ENCODE results near the gene KCTD20.

Gene KCTD20

DNA sequence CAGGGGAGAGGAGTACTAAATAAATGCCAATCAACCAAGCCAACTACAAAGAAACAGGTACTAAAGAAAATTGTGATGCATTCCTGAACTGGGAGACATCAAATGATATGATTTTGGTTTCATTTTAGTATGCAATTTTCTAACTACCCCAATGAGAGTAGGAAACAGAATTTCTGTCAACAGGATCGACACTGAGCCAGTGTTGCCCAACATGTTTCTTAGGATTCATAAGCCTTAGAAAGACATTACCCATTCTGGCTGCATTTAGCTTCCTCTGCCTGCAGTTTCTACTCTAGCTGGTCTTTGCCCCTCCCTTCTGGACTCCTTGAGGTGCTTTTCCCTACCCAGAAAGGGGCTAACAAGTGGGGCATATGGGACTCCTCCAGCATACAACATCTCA is 49.8 kb downstream of the KCTD20 start:
- Mint-ChIP-seq H3K36me3 (peaks cover 84% of the 10 kb centered on the region), H3K9me3 (no peaks in the 10 kb centered on the region), H3K4me3 (no peak overlapping the region), H3K27me3 (no peaks in the 10 kb centered on the region), H3K4me1 (peaks cover 15% of the 10 kb centered on the region), H3K27ac (no peak overlapping the region)
- CTCF ChIA-PET, result no interaction called here
- DNase-seq, result no peak

DNA sequence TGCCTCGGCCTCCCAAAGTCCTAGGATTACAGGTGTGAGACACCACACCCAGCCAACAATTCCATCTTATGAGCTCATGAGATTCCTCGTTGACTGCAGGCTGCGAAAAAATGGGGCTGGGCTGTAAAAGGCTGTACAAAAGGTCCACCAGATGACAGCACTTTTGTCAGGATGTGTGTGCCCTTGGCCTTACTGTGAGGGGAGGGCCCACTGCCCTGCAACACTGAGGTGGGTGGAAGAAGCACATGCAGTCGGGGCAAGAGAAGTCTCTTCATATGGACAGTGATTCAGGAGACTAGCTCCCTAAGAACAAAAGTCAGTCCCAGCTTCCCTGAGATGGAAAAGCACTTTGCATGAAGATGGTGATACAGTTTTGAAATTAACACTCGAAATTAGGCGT is 50.5 kb downstream of the KCTD20 start:
- DNase-seq, result no peak
- CTCF ChIA-PET, result interaction anchor here (0.6 kb wide), 1 partner anchor 27 kb away, joined by 3 read pairs; no protein-coding TSS in a partner anchor
- H3K4me3 Mint-ChIP-seq, result no peak overlapping the region
- no peaks in the 10 kb centered on the region for H3K9me3 Mint-ChIP-seq
- no peaks in the 10 kb centered on the region for H3K27me3 Mint-ChIP-seq
- H3K27ac Mint-ChIP-seq, result peak overlapping the region; percentile 19
- H3K4me1 Mint-ChIP-seq, result peaks cover 15% of the 10 kb centered on the region
- peaks cover 81% of the 10 kb centered on the region for H3K36me3 Mint-ChIP-seq

DNA sequence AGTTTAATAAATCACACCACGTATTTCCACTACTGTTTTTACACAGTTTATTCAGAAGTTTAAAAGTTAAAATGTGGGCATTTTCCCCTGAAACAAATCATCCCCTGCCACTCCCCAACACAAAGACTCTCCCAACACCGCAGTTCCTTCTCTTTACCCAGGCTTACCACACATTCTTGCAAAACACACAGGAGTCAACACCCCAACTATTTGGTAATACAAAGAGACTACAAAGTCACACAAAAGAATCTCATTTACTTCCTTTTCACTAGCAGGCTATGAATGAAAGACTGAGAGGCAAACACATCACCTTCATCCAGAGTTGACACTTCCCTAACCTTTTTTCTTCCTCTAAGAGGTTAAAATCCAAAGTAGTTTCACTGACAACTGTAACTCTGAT is 51.1 kb downstream of the KCTD20 start:
- Mint-ChIP-seq H3K27me3 (no peaks in the 10 kb centered on the region), H3K9me3 (no peaks in the 10 kb centered on the region), H3K27ac (peak overlapping the region; percentile 46), H3K36me3 (peaks cover 81% of the 10 kb centered on the region), H3K4me3 (no peak overlapping the region), H3K4me1 (peaks cover 18% of the 10 kb centered on the region)
- no peak for DNase-seq
- CTCF ChIA-PET, result interaction anchor here (0.6 kb wide), 1 partner anchor 28 kb away, joined by 3 read pairs; no protein-coding TSS in a partner anchor

DNA sequence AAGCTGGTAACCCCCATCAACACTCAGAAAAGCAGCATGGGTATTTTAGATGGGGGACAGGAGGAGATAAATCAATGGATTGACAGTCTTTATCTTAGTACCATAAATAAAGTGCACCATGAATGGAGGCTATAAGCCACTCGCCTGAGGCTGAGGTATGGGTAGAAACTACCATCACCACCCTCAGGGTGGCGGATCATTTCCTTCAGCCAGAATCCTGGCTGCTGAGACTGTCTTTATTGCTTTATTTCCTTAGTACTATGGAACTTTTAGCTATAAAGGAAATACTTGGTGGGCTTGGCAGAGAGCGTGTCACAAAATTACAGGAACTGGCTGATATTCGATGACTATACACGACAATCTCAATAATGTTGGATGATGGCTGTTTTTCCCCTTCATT is 52.3 kb downstream of the KCTD20 start:
- CTCF ChIA-PET, result interaction anchor here (1.0 kb wide), 1 partner anchor 84 kb away, joined by 3 read pairs; no protein-coding TSS in a partner anchor
- H3K27ac Mint-ChIP-seq, result no peak overlapping the region
- no peaks in the 10 kb centered on the region for H3K27me3 Mint-ChIP-seq
- no peaks in the 10 kb centered on the region for H3K9me3 Mint-ChIP-seq
- H3K4me3 Mint-ChIP-seq, result no peak overlapping the region
- peaks cover 81% of the 10 kb centered on the region for H3K36me3 Mint-ChIP-seq
- DNase-seq, result no peak
- peaks cover 22% of the 10 kb centered on the region for H3K4me1 Mint-ChIP-seq

DNA sequence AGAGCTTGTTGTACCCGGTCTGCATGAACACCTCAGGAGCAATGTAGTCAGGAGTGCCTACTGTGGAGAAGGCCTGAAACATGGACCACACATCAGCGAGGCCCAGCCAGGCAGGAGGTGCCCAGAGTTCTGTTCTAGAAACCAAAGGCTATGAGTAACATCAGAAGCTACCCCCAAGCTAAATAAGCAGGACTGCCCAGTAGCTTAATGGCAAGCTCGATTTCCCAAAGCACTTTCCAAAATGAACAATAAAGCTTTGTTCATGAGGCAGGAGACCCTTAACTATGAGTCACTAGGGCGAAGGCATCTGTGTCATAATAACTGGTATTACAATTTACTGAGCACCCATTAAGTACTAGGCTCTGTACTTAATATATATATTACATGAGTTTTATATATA is 57.1 kb downstream of the KCTD20 start:
- Mint-ChIP-seq H3K4me1 (peaks cover 9% of the 10 kb centered on the region), H3K36me3 (peaks cover 71% of the 10 kb centered on the region), H3K27ac (no peak overlapping the region), H3K9me3 (no peaks in the 10 kb centered on the region), H3K4me3 (no peak overlapping the region), H3K27me3 (no peaks in the 10 kb centered on the region)
- DNase-seq, result no peak
- CTCF ChIA-PET, result no interaction called here

DNA sequence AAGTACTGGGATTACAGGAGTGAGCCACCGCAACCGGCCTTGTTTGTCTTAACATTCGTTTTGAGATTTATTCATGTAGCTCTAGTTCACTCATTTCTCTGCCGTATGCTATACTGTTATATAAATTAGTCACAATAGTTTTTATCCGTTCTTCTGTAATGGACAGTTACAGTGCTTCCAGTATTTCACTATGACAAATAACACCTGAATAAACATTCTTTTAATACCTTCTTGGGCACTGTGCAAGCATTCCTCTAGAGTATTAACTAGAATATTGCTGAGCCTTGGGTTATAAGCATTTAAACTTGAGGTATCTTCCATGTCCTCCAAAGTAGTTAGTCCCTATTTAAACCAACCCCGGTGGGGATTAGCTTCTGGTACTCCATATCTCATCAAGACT is 58.9 kb downstream of the KCTD20 start:
- Mint-ChIP-seq H3K9me3 (no peaks in the 10 kb centered on the region), H3K4me3 (no peak overlapping the region), H3K27ac (no peak overlapping the region), H3K27me3 (no peaks in the 10 kb centered on the region), H3K36me3 (peaks cover 71% of the 10 kb centered on the region), H3K4me1 (peaks cover 21% of the 10 kb centered on the region)
- CTCF ChIA-PET, result interaction anchor here (0.7 kb wide), 1 partner anchor 85 kb away, joined by 3 read pairs; no protein-coding TSS in a partner anchor
- no peak for DNase-seq

DNA sequence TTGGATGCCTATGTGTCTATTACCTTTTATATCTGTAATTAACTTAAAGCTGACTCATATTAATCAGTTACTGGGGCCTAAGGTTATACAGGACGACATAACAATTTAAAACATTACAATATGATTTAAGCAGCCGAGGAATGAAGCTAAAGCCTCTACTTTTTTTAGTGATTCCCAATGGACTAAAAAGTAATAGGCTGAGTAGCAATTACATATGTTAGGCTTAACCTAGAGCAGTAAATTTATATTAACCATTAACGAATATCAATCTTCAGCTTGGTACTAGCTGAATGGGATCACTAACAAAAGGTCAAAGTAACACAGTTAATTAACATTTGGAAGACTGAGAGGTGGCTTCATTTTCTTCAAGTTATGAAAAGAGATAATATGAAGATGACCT is 61.4 kb downstream of the KCTD20 start:
- H3K36me3 Mint-ChIP-seq, result peaks cover 65% of the 10 kb centered on the region
- H3K27ac Mint-ChIP-seq, result no peak overlapping the region
- no peak overlapping the region for H3K4me3 Mint-ChIP-seq
- no peaks in the 10 kb centered on the region for H3K9me3 Mint-ChIP-seq
- no peak for DNase-seq
- CTCF ChIA-PET, result interaction anchor here (1.5 kb wide), 1 partner anchor 75 kb away, joined by 3 read pairs; no protein-coding TSS in a partner anchor
- peaks cover 24% of the 10 kb centered on the region for H3K4me1 Mint-ChIP-seq
- no peaks in the 10 kb centered on the region for H3K27me3 Mint-ChIP-seq

DNA sequence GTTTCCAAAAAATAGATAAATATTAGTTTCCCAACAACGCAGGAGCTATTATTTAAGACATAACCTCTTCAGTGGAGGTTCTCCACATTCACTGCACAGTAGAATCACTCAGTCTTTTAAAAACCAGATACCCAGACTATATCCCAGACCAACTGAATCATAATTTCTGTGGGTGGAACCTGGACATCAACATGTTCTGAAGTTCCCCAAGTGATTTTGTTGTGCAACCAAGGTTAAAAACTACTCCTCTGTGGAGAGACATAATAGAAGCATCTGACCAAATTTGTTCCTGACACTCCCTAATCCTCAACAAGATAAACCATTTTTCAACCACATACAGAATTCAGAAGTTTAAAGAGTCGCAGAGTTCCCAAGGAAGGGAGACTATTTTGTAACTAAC is 62.2 kb downstream of the KCTD20 start:
- CTCF ChIA-PET, result no interaction called here
- no peaks in the 10 kb centered on the region for H3K9me3 Mint-ChIP-seq
- no peaks in the 10 kb centered on the region for H3K27me3 Mint-ChIP-seq
- no peak for DNase-seq
- H3K4me3 Mint-ChIP-seq, result no peak overlapping the region
- H3K27ac Mint-ChIP-seq, result no peak overlapping the region
- H3K4me1 Mint-ChIP-seq, result peaks cover 23% of the 10 kb centered on the region
- H3K36me3 Mint-ChIP-seq, result peaks cover 65% of the 10 kb centered on the region

DNA sequence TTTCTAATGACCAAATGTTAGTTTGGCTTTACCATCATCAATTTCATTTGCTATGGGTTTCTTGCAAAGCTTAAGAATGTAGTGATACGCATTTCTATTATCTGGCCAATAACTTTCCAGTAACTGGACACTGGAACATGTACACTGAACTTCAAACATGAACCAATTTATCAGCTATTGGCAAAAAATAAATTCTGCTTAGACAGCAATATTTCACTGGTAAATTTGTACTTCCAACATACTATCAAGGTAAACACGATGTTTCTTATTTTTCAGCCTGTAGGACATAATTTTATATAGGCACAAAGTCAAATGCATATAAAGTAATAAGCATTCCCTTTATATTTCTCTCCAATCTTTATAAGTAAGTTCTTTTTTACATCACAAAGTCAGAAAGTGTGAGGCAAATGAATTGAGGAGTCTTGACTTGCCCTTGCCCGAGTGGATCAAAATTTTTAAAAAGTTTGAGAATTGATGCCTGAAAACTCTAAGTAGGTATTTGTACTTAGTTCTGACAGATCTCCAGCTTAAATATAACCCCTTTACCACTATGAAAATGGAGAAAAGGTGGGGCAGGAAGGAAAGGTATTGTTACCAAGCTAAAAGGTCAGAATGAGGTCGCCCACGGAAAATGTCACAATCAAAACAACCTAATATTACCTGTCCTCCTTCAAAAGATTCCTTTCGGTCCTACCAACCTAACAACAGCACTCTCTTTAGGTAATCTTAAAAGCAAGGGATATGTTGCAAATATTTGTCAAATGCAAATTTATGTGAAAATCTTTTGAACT is 63.1 kb downstream of the KCTD20 start:
- CTCF ChIA-PET, result interaction anchor here (0.5 to 1.0 kb wide), 2 partner anchors 37 to 147 kb away, joined by 3 to 4 read pairs; no protein-coding TSS in a partner anchor
- Mint-ChIP-seq H3K4me3 (no peak overlapping the region), H3K36me3 (peaks cover 68% of the 10 kb centered on the region), H3K27ac (peak overlapping the region; percentile 28), H3K27me3 (no peaks in the 10 kb centered on the region), H3K4me1 (peaks cover 23% of the 10 kb centered on the region), H3K9me3 (no peaks in the 10 kb centered on the region)
- DNase-seq, result no peak

DNA sequence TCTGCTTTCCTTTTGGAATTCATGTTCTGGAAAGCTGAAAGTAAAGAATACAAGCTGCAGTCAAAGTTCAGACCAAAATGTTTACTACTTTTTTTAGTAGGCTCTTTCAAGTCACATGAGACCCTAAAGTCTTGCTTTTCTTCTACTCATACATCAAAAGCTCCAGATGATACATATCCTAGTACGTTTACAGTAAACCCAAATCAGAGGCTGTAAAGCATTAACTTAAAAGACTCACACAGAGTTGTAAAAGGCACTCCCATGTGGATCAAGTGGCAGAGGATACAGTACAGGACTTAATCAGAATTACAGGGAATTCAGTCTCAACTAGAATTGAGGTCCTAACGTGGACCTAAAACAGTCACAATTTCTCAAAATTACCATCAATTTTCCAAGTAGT is 63.8 kb downstream of the KCTD20 start:
- Mint-ChIP-seq H3K4me1 (peaks cover 23% of the 10 kb centered on the region), H3K9me3 (no peaks in the 10 kb centered on the region), H3K27me3 (no peaks in the 10 kb centered on the region), H3K36me3 (peaks cover 74% of the 10 kb centered on the region), H3K27ac (peak overlapping the region; percentile 28), H3K4me3 (no peak overlapping the region)
- CTCF ChIA-PET, result interaction anchor here (0.5 to 1.0 kb wide), 2 partner anchors 36 to 148 kb away, joined by 3 to 4 read pairs; no protein-coding TSS in a partner anchor
- no peak for DNase-seq

DNA sequence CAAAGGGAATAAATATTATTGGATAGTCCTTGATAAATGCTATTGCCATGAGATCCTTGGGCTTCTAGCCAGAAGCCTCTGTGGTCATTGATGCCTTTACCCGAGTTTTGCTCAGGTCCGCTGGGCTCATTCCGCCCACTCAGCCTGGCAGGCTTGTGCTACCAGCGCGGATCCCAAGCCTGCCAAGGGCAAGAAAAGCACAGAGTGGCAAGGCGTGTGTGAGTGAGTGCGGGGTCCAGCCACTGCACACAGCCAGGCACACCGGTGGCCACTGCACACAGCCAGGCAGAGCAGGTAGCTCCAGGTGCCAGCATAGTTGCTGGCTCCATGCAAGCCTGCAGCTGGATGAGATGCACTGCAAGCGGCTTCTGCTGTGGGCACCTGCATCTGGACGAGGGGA is 65.7 kb downstream of the KCTD20 start:
- no peak overlapping the region for H3K4me3 Mint-ChIP-seq
- CTCF ChIA-PET, result no interaction called here
- H3K27me3 Mint-ChIP-seq, result no peaks in the 10 kb centered on the region
- no peak overlapping the region for H3K27ac Mint-ChIP-seq
- peaks cover 71% of the 10 kb centered on the region for H3K36me3 Mint-ChIP-seq
- H3K4me1 Mint-ChIP-seq, result peaks cover 23% of the 10 kb centered on the region
- no peak for DNase-seq
- no peaks in the 10 kb centered on the region for H3K9me3 Mint-ChIP-seq

DNA sequence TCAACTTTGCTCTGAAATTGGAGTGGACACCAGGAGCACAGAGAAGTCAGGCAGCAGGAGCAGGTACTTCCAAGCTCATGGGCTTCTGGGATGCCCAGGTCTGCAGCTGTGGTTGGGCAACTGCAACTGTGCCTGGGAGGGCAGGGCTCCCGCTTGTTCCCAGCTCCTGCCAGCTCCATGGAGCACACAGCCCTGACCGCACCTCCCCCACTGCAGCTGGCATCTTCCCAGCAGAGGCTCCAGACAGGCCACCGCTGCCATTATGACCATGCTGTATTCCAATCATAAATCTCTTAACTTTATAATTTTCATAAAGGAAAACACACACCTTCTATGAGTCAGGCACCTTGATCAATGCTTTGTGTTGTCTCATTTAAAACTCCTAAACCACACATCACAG is 67.6 kb downstream of the KCTD20 start:
- DNase-seq, result no peak
- Mint-ChIP-seq H3K27ac (no peak overlapping the region), H3K4me1 (peaks cover 28% of the 10 kb centered on the region), H3K4me3 (no peak overlapping the region), H3K9me3 (no peaks in the 10 kb centered on the region), H3K27me3 (no peaks in the 10 kb centered on the region), H3K36me3 (peaks cover 74% of the 10 kb centered on the region)
- CTCF ChIA-PET, result no interaction called here

DNA sequence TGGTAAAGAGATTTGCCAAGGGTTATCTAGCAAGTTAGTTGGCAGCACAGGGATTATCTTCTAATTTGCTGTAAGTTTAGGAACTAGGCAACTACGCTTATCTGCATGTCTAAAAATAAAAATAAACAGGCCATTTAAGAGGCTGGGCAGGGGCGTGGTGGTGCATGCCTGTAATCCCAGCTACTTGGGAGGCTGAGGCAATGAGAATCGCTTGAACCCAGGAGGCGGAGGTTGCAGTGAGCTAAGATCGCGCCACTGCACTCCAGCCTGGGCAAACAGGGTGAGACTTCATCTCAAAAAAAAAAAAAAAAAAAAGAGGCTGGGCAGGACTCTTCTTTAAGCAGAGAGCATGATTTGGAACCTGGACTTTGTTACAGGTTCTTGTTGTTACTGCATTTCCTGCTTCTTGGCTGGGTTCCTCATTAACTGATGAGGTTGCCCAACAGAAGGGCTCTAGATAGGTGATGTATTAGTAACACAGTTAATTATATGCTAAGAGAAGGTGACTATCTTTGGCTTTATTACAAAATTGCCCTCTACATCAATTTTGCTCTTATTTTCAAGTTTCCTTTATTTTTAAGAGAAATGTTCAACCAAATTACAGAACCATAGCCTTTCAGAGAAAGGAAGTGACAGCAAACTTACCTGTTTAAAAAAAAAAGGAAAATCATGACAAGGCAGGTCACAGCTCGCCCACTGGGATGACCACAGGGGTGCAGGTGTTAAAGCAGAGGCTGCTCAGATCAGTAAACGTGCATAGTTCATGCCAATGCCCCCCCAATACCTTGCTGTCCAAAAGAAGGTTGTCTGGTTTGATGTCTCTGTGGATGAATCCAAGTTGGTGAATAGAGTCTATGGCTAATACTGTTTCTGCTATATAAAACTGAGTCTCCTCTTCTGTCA is 72.0 kb downstream of the KCTD20 start:
- DNase-seq, result no peak
- CTCF ChIA-PET, result interaction anchor here (0.6 kb wide), 1 partner anchor 121 kb away, joined by 3 read pairs; no protein-coding TSS in a partner anchor
- H3K27ac Mint-ChIP-seq, result peak overlapping the region; percentile 42

DNA sequence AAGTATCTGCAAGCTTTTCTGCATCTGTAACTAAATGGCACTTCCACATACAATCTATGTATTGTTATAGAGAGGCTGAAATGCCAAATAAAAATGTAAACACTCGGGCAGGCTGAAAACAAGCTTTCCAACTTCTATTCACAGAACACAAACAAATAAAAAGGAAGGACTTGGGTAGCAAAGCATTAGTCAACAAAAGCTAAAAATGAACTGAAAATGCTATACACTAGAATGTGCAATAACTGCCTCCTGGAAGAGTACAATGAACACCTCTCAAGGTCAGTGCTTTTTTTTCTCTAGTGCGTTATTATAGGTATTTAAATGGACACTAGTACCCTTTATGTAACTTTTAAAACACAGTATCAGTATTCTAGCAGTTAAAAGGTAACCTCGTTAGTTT is 73.0 kb downstream of the KCTD20 start:
- H3K27ac Mint-ChIP-seq, result no peak overlapping the region
- no peaks in the 10 kb centered on the region for H3K9me3 Mint-ChIP-seq
- DNase-seq, result no peak
- CTCF ChIA-PET, result interaction anchor here (0.6 kb wide), 1 partner anchor 473 kb away, joined by 4 read pairs; no protein-coding TSS in a partner anchor
- H3K27me3 Mint-ChIP-seq, result no peaks in the 10 kb centered on the region
- peaks cover 73% of the 10 kb centered on the region for H3K36me3 Mint-ChIP-seq
- no peak overlapping the region for H3K4me3 Mint-ChIP-seq
- H3K4me1 Mint-ChIP-seq, result peaks cover 41% of the 10 kb centered on the region

More for the DNA sequence above, 72.0 kb downstream of the KCTD20 start:
- Mint-ChIP-seq H3K9me3 (no peaks in the 10 kb centered on the region), H3K27me3 (no peaks in the 10 kb centered on the region), H3K36me3 (peaks cover 71% of the 10 kb centered on the region), H3K4me3 (no peak overlapping the region), H3K4me1 (peaks cover 35% of the 10 kb centered on the region)
